ENCODE results near the gene OSGIN1.
"Not testable (repeated sequence)": the region's sequence is repeated elsewhere in the genome, so short reads cannot be mapped to it uniquely, and the experiment has no call there.

Gene OSGIN1

DNA sequence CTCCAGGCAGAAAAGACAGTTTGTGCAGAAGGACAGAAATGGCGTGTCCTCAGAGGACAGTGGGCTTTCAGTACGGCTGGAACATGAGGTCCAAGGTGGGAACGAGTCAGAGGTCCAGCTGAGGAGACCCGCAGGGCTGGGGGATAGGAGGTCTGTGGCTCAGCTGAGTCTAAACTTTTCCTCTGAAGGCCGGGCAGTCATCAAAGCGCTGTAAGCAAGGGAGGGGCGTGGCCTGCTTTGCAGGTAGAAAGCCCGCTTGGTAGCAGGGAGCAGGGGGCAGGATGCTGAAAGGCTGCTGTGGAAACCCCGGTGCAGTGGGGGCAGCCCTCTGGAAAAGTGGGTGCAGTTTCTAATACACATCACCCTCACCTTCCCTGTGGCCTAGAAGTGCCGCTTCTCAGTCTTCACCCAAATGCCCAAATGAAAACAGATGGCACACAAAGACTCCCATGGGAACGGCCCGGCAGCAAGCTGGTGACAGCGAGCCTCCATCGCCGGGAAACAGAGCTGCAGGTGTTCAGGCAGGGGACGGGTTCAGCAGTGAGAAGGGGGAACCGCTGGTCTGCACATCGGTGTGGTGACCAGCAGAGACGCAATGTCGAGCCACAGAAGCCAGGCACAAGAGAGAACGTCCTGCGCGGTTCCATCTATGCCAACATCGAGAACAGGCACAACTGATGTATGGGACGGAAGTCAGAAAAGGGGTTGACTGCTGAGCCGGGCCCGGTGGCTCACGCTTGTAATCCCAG is 12.2 kb upstream of the OSGIN1 start:
- TF ChIP-seq EZH2 (IDR thresholded peaks at IDR 0.05; ENCODE audit: borderline replicate concordance, low read depth, low read length, severe bottlenecking): no peak
- TF ChIP-seq, protein P1, sequence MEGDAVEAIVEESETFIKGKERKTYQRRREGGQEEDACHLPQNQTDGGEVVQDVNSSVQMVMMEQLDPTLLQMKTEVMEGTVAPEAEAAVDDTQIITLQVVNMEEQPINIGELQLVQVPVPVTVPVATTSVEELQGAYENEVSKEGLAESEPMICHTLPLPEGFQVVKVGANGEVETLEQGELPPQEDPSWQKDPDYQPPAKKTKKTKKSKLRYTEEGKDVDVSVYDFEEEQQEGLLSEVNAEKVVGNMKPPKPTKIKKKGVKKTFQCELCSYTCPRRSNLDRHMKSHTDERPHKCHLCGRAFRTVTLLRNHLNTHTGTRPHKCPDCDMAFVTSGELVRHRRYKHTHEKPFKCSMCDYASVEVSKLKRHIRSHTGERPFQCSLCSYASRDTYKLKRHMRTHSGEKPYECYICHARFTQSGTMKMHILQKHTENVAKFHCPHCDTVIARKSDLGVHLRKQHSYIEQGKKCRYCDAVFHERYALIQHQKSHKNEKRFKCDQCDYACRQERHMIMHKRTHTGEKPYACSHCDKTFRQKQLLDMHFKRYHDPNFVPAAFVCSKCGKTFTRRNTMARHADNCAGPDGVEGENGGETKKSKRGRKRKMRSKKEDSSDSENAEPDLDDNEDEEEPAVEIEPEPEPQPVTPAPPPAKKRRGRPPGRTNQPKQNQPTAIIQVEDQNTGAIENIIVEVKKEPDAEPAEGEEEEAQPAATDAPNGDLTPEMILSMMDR (IDR thresholded peaks at IDR 0.05; ENCODE audit: borderline replicate concordance, extremely low read depth, low read length, poor library complexity, severe bottlenecking): no peak
- Histone ChIP-seq H3K9me3 (ENCODE audit: insufficient read depth, low read length, severe bottlenecking) (no peaks in the 10 kb centered on the region), H2AFZ (ENCODE audit: low read depth, low read length) (no peak overlapping the region), H3K27me3 (ENCODE audit: insufficient read depth, low read length, poor library complexity) (no peaks in the 10 kb centered on the region), H3K4me3 (ENCODE audit: low read depth in 1 of 2, low read length in 2 of 2) (no peak overlapping the region), H3K79me2 (ENCODE audit: insufficient read depth, low read length) (no peaks in the 10 kb centered on the region), H3K27ac (ENCODE audit: low read length) (no peak overlapping the region), H3K4me2 (ENCODE audit: insufficient read depth, low read length) (no peak overlapping the region), H3K36me3 (ENCODE audit: insufficient read depth, low read length) (no peaks in the 10 kb centered on the region), H4K20me1 (ENCODE audit: insufficient read depth, low read length) (no peaks in the 10 kb centered on the region), H3K9ac (ENCODE audit: low read depth, low read length) (no peak overlapping the region), H3K4me1 (ENCODE audit: insufficient read depth, low read length) (no peaks in the 10 kb centered on the region)
- DNase-seq (no peak), ATAC-seq (ENCODE audit: insufficient read depth, low read depth) (no peak)

DNA sequence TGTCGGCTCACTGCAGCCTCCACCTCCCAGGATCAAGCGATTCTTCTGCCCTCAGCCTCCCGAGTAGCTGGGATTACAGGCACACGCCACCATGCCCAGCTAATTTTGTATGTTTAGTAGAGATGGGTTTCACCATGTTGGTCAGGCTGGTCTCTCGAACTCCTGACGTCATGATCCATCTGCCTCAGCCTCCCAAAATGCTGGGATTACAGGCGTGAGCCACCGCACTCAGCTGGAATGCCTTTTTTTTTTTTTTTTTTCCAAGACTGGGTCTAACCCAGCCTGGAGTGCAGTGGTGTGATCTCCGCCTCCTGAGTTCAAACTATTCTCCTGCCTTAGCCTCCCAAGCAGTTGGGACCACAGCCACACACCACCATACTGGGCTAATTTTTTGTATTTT is 11.5 kb upstream of the OSGIN1 start:
- not testable (repeated sequence) for H3K79me2 ChIP-seq (ENCODE audit: insufficient read depth, low read length); H3K4me1 ChIP-seq (ENCODE audit: insufficient read depth, low read length); H3K27ac ChIP-seq (ENCODE audit: low read length); ATAC-seq (ENCODE audit: insufficient read depth, low read depth); H2AFZ ChIP-seq (ENCODE audit: low read depth, low read length); H4K20me1 ChIP-seq (ENCODE audit: insufficient read depth, low read length); DNase-seq; H3K4me2 ChIP-seq (ENCODE audit: insufficient read depth, low read length); H3K36me3 ChIP-seq (ENCODE audit: insufficient read depth, low read length); H3K9ac ChIP-seq (ENCODE audit: low read depth, low read length); H3K27me3 ChIP-seq (ENCODE audit: insufficient read depth, low read length, poor library complexity); H3K9me3 ChIP-seq (ENCODE audit: insufficient read depth, low read length, severe bottlenecking); H3K4me3 ChIP-seq (ENCODE audit: low read depth in 1 of 2, low read length in 2 of 2)

DNA sequence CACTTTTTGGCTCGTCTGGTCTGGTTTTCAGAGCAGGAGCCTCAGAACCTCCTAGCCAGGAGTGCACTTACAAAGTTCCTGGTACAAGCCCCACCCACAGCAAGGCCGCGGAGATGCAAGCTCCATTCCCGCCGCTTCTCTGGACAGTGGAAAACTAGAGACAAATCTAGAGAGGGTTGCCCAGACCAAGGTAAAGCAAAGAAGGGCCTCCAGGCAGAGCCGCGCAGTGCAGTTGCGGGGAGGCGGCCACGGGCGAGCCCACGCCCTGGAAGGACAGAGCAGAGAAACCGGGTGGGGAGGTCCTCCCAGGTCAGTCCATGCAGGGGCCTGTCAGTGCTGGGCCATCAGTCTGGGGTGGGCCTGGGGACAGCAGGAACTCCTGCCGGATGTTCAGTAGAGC is 11.0 kb upstream of the OSGIN1 start:
- Histone ChIP-seq H4K20me1 (ENCODE audit: insufficient read depth, low read length) (no peaks in the 10 kb centered on the region), H3K9me3 (ENCODE audit: insufficient read depth, low read length, severe bottlenecking) (no peaks in the 10 kb centered on the region), H3K79me2 (ENCODE audit: insufficient read depth, low read length) (no peaks in the 10 kb centered on the region), H3K4me3 (ENCODE audit: low read depth in 1 of 2, low read length in 2 of 2) (no peak overlapping the region), H2AFZ (ENCODE audit: low read depth, low read length) (no peak overlapping the region), H3K27me3 (ENCODE audit: insufficient read depth, low read length, poor library complexity) (no peaks in the 10 kb centered on the region), H3K36me3 (ENCODE audit: insufficient read depth, low read length) (no peaks in the 10 kb centered on the region), H3K27ac (ENCODE audit: low read length) (no peak overlapping the region), H3K4me2 (ENCODE audit: insufficient read depth, low read length) (no peak overlapping the region), H3K4me1 (ENCODE audit: insufficient read depth, low read length) (no peaks in the 10 kb centered on the region), H3K9ac (ENCODE audit: low read depth, low read length) (no peak overlapping the region)
- DNase-seq: no peak
- TF ChIP-seq, protein P1 (IDR thresholded peaks at IDR 0.05; ENCODE audit: borderline replicate concordance, extremely low read depth, low read length, poor library complexity, severe bottlenecking): no peak
- no peak for TF ChIP-seq EZH2 (IDR thresholded peaks at IDR 0.05; ENCODE audit: borderline replicate concordance, low read depth, low read length, severe bottlenecking)
- ATAC-seq (ENCODE audit: insufficient read depth, low read depth): no peak

DNA sequence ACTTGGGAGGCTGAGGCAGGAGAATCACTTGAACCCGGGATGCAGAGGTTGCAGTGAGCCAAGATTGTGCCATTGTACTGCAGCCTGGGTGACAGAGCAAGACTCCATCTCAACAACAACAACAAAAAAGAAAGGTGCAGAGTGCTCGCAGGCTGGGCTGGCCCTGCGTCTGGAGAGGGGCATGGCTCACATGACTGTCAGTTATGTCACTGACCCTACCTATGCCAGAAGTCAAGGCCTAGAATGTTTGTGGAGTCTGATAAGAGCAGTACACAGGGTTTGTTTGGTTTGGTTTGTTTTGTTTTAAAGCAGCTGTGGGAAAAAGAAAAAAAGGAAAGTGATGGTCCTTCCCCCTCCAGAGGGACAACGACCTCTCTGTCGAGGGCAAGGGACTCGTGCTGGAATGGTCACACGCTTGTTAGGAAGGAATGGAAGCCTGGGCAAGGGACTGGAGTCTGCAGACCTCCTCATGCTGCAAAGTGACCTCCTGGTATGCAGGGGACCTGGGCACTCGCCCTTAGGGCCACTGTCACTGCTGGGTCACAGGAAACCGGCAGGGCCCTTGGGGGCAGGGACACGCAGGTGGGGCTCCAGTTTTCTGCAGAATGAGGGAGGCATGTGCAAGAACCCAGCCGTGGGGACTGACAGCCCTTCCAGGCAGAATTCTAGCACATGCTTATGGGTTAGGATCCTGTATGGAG is 10.1 kb upstream of the OSGIN1 start:
- DNase-seq (no peak), ATAC-seq (ENCODE audit: insufficient read depth, low read depth) (no peak)
- TF ChIP-seq, protein P1 (IDR thresholded peaks at IDR 0.05; ENCODE audit: borderline replicate concordance, extremely low read depth, low read length, poor library complexity, severe bottlenecking): no peak
- TF ChIP-seq EZH2 (IDR thresholded peaks at IDR 0.05; ENCODE audit: borderline replicate concordance, low read depth, low read length, severe bottlenecking): no peak
- Histone ChIP-seq H3K4me2 (ENCODE audit: insufficient read depth, low read length) (no peak overlapping the region), H3K9me3 (ENCODE audit: insufficient read depth, low read length, severe bottlenecking) (no peaks in the 10 kb centered on the region), H3K4me1 (ENCODE audit: insufficient read depth, low read length) (no peaks in the 10 kb centered on the region), H3K9ac (ENCODE audit: low read depth, low read length) (no peak overlapping the region), H3K79me2 (ENCODE audit: insufficient read depth, low read length) (no peaks in the 10 kb centered on the region), H4K20me1 (ENCODE audit: insufficient read depth, low read length) (no peaks in the 10 kb centered on the region), H3K4me3 (ENCODE audit: low read depth in 1 of 2, low read length in 2 of 2) (no peak overlapping the region), H3K27me3 (ENCODE audit: insufficient read depth, low read length, poor library complexity) (no peaks in the 10 kb centered on the region), H3K27ac (ENCODE audit: low read length) (no peak overlapping the region), H2AFZ (ENCODE audit: low read depth, low read length) (no peak overlapping the region), H3K36me3 (ENCODE audit: insufficient read depth, low read length) (no peaks in the 10 kb centered on the region)
